ENCODE data around the gene BOK. TPM values are rescaled to one million over a fixed set of nuclear protein-coding genes. Genes with fewer than 3 reads are reported as not detected.

Gene BOK
- total and polyA plus RNA-seq, 2 of the 13 experiments (the other 11 are each of a cell fraction or from before 2014, with no cell fraction given) = 35.5 to 39.2 TPM

- Histone ChIP-seq H3K9ac (ENCODE audit: insufficient read depth, low read depth, low read length) (peak overlapping the region; percentile 89), H3K9me3 (ENCODE audit: low read length) (no peaks in the 10 kb centered on the region), H3K4me2 (ENCODE audit: low read depth, low read length) (peak overlapping the region; percentile 94), H4K20me1 (ENCODE audit: insufficient read depth, low read length) (no peaks in the 10 kb centered on the region), H3K36me3 (replicated peaks in 1 of 2; ENCODE audit: control insufficient read depth in 1 of 2, insufficient read depth in 2 of 2, low read length in 2 of 2) (peaks cover 18 to 52% of the 10 kb centered on the region in 2 experiments), H3K27ac (ENCODE audit: extremely low read length, insufficient read depth, low read length) (peak overlapping the region; percentile 86), H3K4me1 (ENCODE audit: insufficient read depth, low read length) (peaks cover 32% of the 10 kb centered on the region), H3K4me3 (replicated peaks in 1 of 3; ENCODE audit: insufficient read depth in 1 of 3, low read depth in 2 of 3, low read length in 3 of 3) (peak overlapping the region; percentile 75 to 89 (median 78)), H3K27me3 (ENCODE audit: control insufficient read depth in 1 of 2, insufficient read depth in 2 of 2, low read length in 2 of 2) (no peaks in the 10 kb centered on the region), H2AFZ (ENCODE audit: low read length) (no peak overlapping the region), H3K79me2 (ENCODE audit: insufficient read depth, low read length) (peaks cover 46% of the 10 kb centered on the region)
- intact Hi-C loops (cut with micrococcal nuclease; ENCODE audit: unreplicated experiment) = loop anchor here (1.0 kb wide), 3 partner anchors 26 to 76 kb away; partner anchors contain the start of gene DTYMK
- DNase-seq (ENCODE audit: low spot score) = peak; percentile 93
- BruUV-seq (replicated peaks) = no TSS peak
- POLR2A ChIA-PET = interaction anchor here (0.6 to 2.0 kb wide), 20 partner anchors 11 to 460 kb away, joined by 3 to 12 read pairs (median 4); partner anchors contain the start of genes BOK, D2HGDH, DTYMK and HDLBP
- CTCF ChIA-PET (ENCODE audit: low intra/inter-chr PET ratio, low total read pairs) = no interaction called here
- in situ Hi-C loops (cut with HindIII; ENCODE audit: extremely low pct_ligation_motif_present, low pct_unique_long_range_greater_than_20kb) = no loop called here
- FAIRE-seq = peak; percentile 74
- WGBS (ENCODE audit: low lambda C conversion rate) = 8% methylated on average over 45 of the region's 76 CpGs
- peak; percentile 99 for ATAC-seq
- no peak for TF ChIP-seq RFX1 (IDR thresholded peaks at IDR 0.05)
- TF ChIP-seq TGIF2 (CRISPR knock-in tag; IDR thresholded peaks at IDR 0.05) = no peak; the same call in 1 of the 2 replicates
- peak; percentile 78 for TF ChIP-seq HOXA9 (CRISPR knock-in tag; IDR thresholded peaks at IDR 0.05; ENCODE audit: borderline replicate concordance)
- TF ChIP-seq POLR2AphosphoS5 (IDR thresholded peaks at IDR 0.05; ENCODE audit: low read depth, low read length) = peak; percentile 63
- no peak for TF ChIP-seq EZH2 (conservative IDR thresholded peaks at IDR 0.05; ENCODE audit: low read depth, low read length)
- TF ChIP-seq RARG (CRISPR knock-in tag; IDR thresholded peaks at IDR 0.05; ENCODE audit: low read depth) = no peak
- TF ChIP-seq NFYB (CRISPR knock-in tag; IDR thresholded peaks at IDR 0.05) = peak; percentile 67
- TF ChIP-seq ATF3 (CRISPR knock-in tag; IDR thresholded peaks at IDR 0.05) = peak; percentile 48
- peak; percentile 99 for TF ChIP-seq CCDC6 (CRISPR knock-in tag; IDR thresholded peaks at IDR 0.05)
- no peak for TF ChIP-seq CEBPZ (IDR thresholded peaks at IDR 0.05; ENCODE audit: low read length)
- peak; percentile 94; the same call in 1 of the 2 replicates for TF ChIP-seq ZNF749 (CRISPR knock-in tag; IDR thresholded peaks at IDR 0.05; ENCODE audit: borderline replicate concordance)
- TF ChIP-seq GATA4 (IDR thresholded peaks at IDR 0.05; ENCODE audit: borderline replicate concordance, low read depth) = no peak
- TF ChIP-seq PHB2 (IDR thresholded peaks at IDR 0.05; ENCODE audit: partially characterized antibody) = no peak
- TF ChIP-seq ZNF687 (CRISPR knock-in tag; IDR thresholded peaks at IDR 0.05) = peak; percentile 98
- TF ChIP-seq CAMTA2 (CRISPR knock-in tag; IDR thresholded peaks at IDR 0.05; ENCODE audit: borderline replicate concordance) = peak; percentile 20; the same call in 1 of the 2 replicates
- TF ChIP-seq ZNF713 (CRISPR knock-in tag; IDR thresholded peaks at IDR 0.05) = no peak
Measured at GRCh38 chr2:241609859-241610793, 51.6 kb downstream of the BOK start.
